NCI-H345 treated with DMSO at 0.1 percent for 48 hours (cell line): ENCODE data around the gene SND1.

Experiments
- DNase-seq: peaks from one replicate; lab custom pipeline; 2025; ENCODE audit not compliant: unreplicated experiment; lab: John Stamatoyannopoulos, UW

The SND1 gene

GRCh38 chr7:127651556-127652332, at the start of gene SND1:
TSS of gene SND1 (plus strand) at chr7:127652194. CDS start at chr7:127652374, 180 bp downstream.
- DNase-seq = peak; percentile 97

GRCh38 chr7:127608446-127608845, 43.5 kb upstream of the SND1 start:
- no peak for DNase-seq

GRCh38 chr7:127609297-127609696, 42.7 kb upstream of the SND1 start:
- DNase-seq = no peak

GRCh38 chr7:127612263-127612662, 39.7 kb upstream of the SND1 start:
- DNase-seq = no peak

- DNase-seq = no peak
Observed at GRCh38 chr7:127616724-127617123, 35.3 kb upstream of the SND1 start.

- DNase-seq = no peak
Observed at GRCh38 chr7:127618042-127618441, 34.0 kb upstream of the SND1 start, which contains the start of gene PAX4. TSS of gene PAX4 (minus strand) at chr7:127618142. CDS start at chr7:127615928, 2,214 bp downstream.

- DNase-seq = no peak
Observed at GRCh38 chr7:127618775-127619174, 33.2 kb upstream of the SND1 start.

GRCh38 chr7:127619681-127620405, 32.2 kb upstream of the SND1 start:
- DNase-seq = no peak

- DNase-seq = no peak
Observed at GRCh38 chr7:127620406-127621233, 31.4 kb upstream of the SND1 start.

GRCh38 chr7:127625331-127625730, 26.7 kb upstream of the SND1 start:
- DNase-seq = no peak

- DNase-seq = no peak
Observed at GRCh38 chr7:127628445-127628844, 23.5 kb upstream of the SND1 start.

- DNase-seq = no peak
Observed at GRCh38 chr7:127629268-127629854, 22.6 kb upstream of the SND1 start.

GRCh38 chr7:127632276-127632910, 19.6 kb upstream of the SND1 start:
- no peak for DNase-seq

GRCh38 chr7:127635659-127636285, 16.2 kb upstream of the SND1 start:
- DNase-seq = no peak

GRCh38 chr7:127638197-127638596, 13.8 kb upstream of the SND1 start:
- DNase-seq = no peak

GRCh38 chr7:127644484-127644883, 7.5 kb upstream of the SND1 start:
- DNase-seq = no peak

GRCh38 chr7:127647636-127648035, 4.4 kb upstream of the SND1 start:
- no peak for DNase-seq

GRCh38 chr7:127648986-127649385, 3.0 kb upstream of the SND1 start:
- DNase-seq = no peak

GRCh38 chr7:127650847-127651555, 993 bp upstream of the SND1 start:
- no peak for DNase-seq
